Kasumi-1 (cell line): ENCODE data around the gene AP1AR.
A peak's percentile ranks its signal among the peaks of the same experiment; 100 is the strongest.
"Not testable (repeated sequence)": the region's sequence is repeated elsewhere in the genome, so short reads cannot be mapped to it uniquely, and the experiment has no call there.

ENCODE experiments used
- DNase-seq, 2 experiments: peaks; one replicate each; lab custom pipeline; 2025; lab: John Stamatoyannopoulos, UW

Gene AP1AR

DNA sequence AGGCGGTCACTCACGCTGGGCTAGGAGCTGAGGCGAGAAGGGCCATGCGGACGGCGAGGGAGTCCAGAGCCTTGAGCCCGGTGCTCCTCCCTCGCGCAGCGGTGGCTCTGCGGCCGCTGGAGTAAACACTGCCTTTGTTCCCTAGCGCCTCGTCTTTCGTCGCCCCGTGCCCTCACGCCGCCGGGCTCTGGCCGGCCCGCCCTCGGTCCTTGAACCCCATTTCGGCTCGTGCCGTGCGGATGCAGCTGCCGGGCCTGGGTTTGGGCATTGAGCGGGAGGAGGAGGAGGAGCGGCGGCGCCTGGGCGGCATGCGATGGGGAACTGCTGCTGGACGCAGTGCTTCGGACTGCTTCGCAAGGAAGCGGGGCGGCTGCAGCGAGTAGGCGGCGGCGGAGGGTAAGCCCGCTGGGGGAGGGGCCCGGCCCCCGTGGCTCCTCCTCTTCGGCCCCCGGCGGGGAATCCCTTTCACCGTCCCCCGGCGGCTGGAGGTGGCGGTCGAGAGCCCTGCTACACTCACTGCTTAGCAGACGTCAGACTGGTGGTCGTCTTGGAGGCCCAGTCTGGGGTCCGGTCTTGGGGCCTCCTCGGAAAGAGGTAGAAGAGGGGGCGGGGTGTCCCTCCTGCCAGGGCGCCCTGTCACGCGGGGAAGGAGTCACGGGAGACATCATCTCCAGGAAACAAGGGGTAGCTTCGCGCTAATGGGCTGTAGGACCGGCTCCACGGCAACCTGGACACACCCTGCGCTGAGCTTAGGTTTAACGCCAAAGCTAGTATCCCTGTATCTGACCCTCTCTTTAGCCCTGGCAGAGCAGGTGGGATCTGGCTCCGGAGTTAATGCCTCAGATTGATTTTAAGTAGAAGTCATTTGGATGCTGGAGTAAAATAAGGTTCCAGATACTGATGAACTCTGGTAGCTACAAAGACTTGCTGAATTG, at the start of gene AP1AR:
Gene AP1AR (plus strand): TSS at position 9 of the 935 bp plus-strand sequence. CDS start 305 bp downstream, at position 314.
- DNase-seq, result peak; percentile 67 to 71

DNA sequence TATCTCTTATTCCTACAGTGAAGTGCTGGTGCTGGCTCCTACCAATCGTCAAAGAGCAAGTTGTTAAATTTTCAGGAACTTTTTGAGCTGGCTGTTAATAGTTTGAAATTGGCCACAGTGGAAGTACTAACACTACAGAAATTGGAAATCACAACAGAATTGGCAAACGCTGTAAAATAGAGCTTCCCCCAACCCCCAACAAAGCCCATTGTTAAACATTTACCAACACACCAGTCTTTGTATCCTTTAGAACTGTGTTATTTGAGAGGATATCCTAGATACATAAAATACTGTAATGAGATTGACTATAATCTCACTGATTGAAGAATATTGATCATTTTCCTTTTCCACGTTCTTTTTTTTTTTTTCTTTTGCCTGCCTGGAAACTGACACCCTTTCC, 49.0 kb upstream of the AP1AR start:
- no peak for DNase-seq

GRCh38 chr4:112183252-112183651, 48.3 kb upstream of the AP1AR start:
- DNase-seq, result no peak

DNA sequence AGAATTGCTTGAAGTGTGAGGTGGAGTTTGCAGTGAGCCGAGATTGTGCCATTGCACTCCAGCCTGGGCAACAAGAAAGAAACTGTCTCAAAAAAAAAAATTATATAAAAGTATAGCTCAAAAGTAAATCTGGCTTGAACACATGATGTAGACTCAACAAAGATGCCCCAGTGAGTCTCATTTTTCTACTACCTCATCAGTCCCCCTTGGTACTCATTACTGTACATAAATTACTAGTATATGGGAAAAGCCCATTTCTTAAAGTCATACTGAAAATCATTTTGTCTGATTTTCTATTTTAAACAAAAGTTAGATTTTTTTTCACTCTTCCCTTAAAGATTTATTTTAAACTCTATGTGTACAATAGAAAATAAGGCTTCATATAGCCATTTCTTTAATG, 47.1 kb upstream of the AP1AR start:
- no peak for DNase-seq

DNA sequence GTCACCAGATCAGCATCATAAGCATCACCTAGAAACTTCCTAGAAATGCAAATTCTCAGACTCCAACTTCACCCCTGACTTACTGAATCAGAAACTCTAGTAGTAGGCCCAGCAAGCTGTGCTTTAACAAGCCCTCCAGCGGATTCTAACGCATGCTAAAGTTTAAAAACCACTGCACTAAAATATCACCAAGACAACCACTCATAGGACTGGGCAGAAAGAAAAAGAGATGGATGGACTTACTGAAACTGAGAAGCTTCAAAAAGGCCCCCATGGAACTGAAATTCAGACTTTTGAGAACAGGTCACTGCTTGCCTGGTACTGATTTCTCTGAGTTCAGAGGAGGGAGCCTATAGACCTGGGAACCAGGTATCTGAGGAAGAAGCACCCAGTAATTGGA, 46.3 kb upstream of the AP1AR start:
- no peak for DNase-seq

DNA sequence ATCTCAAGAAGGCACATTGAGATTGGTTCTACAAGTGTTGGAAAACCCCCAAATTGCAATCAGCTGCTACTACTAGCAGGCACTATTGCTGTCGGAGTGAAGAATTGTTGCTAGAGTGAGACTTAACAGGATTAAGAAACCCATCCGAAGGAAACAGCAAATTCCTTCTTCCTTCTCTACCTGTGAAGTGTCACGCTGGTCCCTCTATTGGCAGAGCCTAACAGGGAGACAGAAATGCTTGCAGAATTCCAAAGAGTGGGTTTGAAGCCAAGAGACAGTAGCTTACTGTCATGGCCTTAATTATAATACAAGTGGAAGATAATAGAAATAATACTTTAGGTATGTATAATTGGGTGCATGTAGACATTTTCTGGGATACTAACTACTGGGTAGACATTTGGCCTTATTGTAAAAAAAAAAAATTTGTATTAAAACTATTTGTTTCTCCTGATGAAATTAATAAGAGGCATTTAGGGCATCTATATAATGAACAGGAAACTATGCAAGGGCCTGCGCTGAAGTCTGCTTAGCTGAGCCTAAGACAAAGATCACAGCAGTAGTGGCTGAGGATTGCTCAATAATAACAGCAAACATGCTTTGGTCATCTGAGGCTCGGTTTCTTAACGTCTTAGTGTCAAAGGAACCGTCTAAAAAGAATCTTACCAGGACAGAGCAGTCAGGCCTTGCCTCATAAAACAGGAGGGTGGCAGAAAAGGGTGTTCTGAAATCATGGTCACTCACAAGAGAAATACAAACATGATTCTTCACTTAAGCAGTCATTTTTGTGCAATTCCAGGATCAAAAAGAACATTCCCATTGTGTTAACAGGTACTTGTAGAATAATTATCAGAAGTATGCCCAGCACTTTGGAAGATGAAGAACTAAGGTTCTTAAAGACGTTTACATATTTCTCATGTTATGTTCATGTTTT, 45.6 kb upstream of the AP1AR start:
- DNase-seq, result peak; percentile 67 to 73

- peak in 1 of 2 experiments; percentile 10 for DNase-seq
Observed at GRCh38 chr4:112189754-112190153, 41.8 kb upstream of the AP1AR start.

DNA sequence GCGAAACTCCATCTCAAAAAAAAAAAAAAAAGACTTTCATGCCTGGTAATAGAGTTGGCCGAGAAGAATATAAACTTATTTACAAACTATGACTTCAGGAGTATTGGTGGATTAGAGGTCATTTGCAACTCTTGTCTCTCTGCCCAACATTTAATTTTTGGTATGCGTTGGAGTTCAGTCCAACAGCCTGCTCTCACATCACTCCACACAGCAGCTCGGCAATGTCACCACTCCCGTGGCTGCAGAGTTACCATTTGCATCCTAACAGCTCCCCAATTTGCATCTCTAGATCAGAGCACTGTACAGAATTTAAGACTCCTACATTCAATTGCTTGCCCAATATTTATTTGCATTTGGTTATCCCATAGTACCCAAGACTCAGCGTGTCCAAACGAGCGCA, 40.9 kb upstream of the AP1AR start:
- no peak for DNase-seq

DNA sequence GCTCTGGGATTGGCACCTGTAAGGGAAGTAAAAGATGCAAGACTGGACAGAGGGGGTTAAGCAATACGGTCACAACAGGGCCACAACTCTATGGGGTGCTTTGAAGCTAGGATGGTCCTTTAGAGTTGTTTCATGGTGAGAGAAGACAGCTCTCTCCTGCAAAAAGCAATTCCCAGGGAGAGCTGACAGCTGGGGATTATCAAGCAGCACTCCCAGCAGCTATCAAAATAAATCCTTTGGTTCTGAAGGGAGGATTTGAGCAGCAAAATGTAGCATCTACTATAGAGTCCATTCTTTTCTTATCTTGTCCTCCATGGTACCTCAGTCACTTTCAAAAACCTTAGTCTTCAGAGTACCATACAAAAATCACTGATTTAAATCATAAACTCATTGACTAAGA, 35.1 kb upstream of the AP1AR start:
- no peak for DNase-seq

DNA sequence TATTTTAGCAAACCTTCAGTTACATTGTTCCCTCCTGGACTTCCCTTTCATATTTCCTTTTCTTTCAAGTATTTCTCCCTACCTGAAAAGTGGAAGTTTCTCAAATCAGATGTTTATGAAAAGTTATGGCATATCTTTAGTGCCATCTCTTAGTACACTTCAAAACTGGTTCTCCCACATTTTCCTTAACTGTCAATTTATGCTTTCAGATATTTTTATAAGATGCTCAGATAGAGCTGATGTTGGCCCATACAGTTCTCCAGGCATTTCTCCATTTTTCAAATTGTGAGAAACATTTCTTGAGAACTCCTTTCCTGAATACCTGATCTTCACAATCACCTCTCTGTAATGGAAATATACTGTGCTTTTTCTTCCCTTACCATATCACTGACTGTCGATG, 32.5 kb upstream of the AP1AR start:
- no peak for DNase-seq

DNA sequence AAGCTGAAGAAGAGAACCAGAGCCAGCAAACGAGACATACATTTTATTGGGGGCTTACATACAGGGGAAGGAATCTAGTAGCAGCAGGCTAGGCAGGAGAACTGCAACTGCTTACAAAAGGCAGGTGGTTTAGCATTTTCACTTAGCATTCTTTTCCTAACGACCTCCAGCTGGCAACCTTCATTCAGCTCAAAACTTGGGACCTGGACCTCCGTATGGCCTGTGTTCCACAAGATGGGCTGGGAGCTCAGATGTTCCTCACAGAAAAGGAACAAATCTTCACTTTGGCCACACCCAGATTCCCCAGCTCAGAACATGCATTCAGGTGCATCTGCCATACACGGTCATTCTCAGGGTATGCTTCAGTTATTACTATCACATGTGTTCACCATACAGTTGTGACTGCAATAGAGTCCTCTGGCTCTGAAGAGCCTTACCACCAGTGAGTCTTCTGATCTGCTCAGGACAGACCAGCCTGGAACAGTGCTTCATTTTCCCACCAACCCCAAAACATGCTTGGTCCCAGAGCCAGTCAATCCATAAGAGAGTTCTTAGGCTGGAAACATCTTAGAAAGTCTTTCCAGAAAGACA, 29.6 kb upstream of the AP1AR start:
- no peak for DNase-seq

- DNase-seq, result no peak
Observed at GRCh38 chr4:112203593-112203992, 28.0 kb upstream of the AP1AR start.

GRCh38 chr4:112206431-112206830, 25.2 kb upstream of the AP1AR start:
- DNase-seq, result no peak

GRCh38 chr4:112208137-112209095, 23.2 kb upstream of the AP1AR start:
- not testable (repeated sequence) for DNase-seq

GRCh38 chr4:112210777-112211176, 20.8 kb upstream of the AP1AR start:
- no peak for DNase-seq

- no peak for DNase-seq
Observed at GRCh38 chr4:112213091-112213490, 18.5 kb upstream of the AP1AR start.

GRCh38 chr4:112213856-112214255, 17.7 kb upstream of the AP1AR start:
- DNase-seq, result no peak

- peak; percentile 14 to 51 for DNase-seq
Observed at GRCh38 chr4:112214390-112215264, 17.0 kb upstream of the AP1AR start.

DNA sequence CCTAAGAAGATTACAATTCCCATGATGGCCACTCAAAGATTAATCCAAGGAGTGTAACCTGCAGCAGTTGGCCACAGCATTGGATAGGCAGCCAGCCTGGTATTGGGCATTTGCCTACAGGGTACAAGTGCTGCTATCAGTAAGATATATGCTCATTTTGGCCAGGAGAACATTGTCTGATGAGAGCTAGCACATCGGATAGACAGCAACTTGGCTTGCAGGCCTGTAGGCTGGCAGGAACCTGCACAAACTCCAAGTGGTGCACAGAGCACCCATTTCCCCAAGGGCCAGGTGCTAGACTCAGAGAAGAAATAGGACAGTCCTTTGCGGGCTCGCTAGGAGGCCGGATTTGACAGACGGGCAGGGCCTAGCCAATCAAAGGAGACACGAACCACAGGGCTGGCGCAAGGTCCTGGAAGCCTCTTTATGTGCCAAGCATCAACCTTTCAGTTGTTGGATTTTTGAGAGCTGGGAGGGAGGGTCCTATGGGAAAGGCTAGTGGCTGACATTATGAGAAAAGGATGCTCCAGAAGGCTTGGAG, 11.7 kb upstream of the AP1AR start:
- DNase-seq, result no peak
